NCI-H2196 (cell line): Measurements from ENCODE around the gene NFIX.

Experiments used
- DNase-seq: peaks from one replicate; lab custom pipeline; 2025; ENCODE audit not compliant: unreplicated experiment; lab: John Stamatoyannopoulos, UW

NFIX gene

DNA sequence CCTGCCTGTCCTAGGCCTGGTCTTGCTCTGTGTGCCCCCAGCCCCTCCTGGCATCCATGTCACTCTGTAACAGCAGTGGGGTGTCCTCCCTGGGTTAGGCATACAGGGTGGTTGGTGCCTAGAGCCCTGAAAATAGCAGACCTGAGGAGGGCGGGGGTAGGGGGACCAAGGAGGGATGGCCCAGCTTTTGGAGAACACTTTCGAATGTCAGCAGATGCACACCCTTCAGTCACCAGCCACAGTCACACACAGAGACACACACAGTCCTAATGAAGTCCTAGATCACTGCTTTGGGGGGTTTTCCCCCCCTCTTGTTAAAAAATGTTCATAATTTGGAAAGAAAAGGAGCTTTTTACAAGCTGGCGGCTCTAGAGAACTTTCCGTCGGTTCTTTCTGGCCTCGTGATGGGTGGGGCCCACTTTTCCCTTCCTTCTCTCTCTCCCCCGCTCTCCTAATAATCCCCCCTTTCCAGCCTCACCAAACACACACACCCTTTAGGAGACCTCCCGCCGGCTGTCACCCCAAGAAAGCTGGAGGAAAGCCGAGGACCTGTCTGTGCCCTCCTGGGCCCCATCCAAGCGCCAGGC, 59.4 kb downstream of the NFIX start:
- DNase-seq, result no peak

DNA sequence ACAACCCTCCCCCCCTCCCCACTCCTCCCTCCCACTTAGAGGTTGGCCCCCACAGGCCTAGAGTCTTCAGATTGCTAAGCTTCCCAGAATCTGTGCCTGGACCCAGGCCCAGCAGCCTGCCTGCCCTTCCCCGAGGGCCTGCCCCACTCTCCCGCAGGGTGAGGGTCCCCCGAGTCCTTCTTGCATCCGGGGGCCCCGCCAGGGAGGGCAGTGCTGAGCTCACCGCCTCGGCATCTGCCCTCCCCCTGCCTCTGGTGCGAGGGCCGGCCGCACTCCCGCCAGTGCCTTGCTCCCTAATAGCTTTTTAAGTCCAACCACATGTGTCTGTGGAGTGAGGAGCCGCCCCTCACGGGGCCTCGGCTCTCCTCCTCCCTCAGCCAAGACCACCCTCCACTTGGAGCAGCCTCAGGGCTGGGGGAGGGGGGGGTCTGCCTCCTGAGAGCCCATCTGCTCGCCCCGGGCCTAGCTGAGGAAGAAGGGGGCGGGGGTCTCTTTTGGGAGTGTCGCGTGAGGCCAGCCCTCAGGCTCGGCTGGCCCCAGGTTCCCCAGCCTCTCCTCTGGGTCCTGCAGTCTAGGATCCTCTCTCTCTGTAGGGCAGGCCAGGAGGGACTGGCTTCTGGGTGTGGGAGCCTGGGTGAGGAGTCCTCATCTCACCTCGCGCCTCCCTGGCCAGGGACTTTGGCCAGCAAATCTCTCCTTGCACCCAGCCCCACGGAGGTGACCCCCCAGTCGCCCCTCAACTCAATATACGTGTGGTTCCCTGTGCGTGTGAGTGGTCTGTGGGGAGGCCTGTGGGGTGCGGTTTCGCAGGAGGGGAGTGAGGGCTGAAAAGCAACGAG, 60.2 kb downstream of the NFIX start:
- DNase-seq, result no peak

- no peak for DNase-seq
These were observed 60.9 kb downstream of the NFIX start for GRCh38 chr19:13056052-13056660.

DNA sequence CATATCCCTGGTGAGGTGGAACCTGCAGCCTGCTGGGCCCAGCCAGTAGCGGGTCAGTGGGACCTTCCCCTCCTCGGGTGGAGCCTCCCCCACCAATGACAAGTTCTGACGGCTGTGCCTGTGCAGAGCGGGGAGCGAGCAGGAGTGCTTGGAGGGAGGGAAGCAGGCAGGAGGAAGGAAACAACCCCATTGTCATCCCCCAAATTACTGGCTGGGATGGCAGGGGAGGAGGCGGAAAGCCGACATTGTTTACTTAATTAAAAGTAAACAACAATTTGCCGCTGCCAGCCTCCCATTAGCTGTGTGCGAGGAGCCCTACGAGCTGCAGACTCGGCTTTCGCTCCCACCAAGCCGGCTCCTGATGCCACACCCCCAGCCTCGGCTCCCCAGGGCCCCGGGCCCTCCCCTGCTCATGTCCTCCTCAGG, 61.9 kb downstream of the NFIX start:
- DNase-seq, result no peak

DNA sequence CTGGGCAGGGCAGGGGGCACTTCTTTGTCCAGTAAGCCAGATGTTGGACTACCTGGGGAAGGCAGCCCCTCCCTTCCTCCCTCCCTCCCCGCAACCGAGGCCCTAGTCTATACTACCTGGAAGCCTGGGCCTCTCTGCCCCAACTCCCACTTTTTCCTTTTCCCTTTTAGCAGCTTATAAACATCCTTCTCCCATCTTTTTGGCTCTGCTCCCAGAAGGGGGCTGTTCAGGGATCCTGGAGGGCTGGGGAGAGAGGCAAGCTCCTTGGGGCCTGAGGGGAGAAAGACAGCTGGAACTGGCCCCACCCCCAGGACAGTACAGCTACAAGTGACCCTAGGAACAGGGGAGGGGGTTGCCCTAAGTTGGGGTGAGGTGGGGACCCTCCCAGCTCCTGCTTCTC, 62.5 kb downstream of the NFIX start:
- no peak for DNase-seq

DNA sequence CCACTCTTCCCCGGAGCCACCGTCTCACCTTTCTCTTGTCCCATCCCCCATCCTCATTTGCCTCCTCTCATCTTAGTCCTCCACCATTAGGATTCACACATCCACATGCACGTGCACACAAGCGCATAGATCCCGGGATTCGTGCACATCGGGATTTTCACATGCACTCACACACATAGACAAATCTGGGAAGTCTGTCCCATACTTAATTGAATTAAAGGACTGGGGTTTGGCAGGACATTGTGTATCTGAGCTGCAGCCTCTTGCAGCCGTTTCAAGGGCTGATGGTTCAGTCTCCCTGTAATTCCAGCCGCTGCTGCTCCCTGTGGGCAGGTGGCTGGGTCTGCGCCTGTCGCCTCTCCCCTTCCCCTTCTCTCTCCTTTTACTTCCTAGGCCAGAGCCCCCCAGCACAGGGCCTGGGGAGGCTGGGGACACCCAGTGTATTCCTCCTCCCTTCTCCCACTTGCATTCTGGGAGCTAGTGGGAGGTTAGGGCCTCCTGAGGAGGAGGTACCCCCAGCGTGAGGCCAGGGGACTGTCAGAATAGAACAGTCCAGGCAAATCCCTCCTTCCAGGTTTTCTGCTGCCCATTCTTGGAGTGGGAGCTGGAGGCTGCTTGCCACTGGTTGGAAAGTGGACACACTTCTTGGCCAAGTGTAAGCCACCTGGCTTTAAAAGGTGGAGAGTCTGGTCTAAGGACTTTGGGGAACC, 63.8 kb downstream of the NFIX start:
- DNase-seq, result no peak

GRCh38 chr19:13060233-13060963, 65.1 kb downstream of the NFIX start:
- DNase-seq, result no peak

DNA sequence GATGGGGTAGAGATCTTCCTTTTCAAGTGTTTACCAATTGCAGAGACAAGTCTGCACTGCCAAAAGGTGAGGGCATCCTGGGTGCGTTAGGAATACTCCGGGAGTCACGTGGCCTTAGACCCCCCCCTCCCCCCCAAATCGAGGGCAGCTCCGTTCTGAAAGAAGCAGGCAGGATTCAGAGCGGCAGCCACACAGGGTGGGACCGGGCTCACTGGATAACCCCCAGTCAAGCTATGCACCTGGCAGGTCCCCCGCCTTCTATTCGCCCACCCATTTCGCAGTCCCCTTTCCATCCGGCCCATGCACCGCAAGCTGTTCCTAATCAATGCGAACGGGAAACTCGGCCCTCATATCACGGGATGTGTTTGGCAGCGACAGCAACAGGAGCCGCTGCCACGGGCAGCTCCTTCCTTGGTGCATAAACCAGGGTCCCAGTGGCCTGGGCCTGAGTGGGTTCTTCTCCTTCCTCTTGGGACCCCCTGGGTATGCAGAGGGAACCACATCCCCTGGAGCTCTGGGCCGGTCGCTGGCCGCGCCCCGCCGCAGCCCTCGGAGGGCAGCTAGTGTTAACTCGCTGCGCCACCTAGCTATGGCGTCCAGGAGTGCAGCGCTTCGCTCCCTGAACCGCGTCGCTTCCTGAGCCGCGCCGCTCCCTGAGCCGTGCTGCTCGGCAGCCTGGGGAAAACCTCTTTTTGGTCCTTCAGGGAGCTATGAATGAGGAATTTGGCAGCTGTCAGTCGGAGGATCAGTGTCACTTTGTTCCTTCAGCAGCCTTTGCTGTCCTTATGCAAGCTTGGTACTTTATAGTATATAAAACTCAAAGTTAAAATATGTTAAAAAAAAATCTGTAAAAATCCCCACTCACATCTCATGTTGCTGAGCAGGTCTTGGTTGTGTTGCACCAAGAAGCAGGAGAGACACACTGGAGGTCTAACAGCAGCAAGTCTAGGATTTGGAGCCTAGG, 66.0 kb downstream of the NFIX start:
- DNase-seq, result peak; percentile 90

- DNase-seq, result no peak
These were observed 67.0 kb downstream of the NFIX start for GRCh38 chr19:13062317-13062716.

DNA sequence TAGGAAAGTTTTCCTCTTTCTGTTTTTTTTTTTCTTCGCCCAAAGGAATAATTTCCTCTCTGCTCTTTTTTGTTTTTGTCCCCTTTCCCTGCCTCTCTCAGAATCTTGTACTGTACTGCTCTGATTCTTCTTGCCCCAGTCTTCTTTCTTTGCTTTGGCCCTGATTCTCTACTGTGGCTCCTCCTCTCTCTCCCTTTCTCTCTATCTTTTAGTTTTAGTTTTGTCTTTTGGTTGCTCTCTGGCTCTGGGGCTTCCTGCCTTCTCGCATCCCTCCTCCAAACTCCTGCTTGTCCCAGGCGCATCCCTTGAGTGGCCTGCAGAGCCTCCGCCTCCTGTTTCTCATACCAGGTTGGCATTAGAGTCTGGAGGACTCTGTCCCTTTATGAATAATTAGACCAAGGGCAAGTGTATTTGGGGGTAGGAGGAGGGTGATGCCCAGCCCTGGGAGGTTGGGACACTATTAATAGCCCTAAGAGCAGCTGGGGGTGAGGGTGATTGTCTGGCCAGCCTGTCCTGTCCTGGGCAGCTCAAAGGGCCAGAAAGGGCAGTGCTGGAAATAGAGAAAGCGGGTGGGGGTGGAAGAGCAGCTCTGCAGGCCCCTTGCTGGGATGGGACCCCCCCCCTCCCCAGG, 68.3 kb downstream of the NFIX start:
- no peak for DNase-seq

DNA sequence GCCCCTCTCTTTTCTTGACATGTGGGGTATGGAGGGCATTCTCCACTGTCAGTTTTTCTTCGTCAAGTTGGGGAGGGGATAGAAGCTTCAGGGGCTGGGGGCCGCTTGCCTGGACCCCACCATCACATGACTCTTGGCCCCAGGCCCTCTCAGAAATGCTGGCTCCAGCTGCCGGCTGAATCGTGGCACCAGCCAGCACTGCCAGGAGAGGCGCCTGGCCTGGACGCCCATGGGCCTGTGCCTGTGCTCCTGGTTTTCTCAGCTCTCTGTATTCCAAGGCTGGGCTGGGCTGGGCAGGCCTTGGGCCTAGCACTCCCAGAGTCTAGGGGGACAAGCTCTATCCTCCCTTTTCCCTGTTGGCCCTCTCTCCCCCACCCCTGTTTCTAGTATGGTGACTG, 68.8 kb downstream of the NFIX start:
- no peak for DNase-seq

DNA sequence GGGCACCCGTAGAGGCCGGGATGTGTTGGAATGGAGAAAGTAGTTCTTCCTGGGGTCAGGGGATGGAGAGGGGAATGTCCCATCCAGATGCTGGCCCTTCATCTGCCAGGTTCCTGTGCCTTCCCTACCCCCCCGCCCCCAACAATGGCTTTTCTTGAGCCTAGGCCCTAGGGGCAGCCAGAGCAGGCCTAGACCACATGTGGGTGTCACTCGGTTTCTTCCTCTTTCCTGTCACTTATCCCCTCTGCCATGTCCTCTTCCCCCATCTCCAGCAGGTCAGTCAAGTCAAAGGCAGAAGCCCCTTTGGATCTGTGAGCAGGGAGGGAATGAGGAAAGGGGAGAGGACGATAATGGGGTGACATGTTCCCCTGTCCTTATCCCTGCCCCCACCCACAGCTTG, 71.0 kb downstream of the NFIX start:
- no peak for DNase-seq

DNA sequence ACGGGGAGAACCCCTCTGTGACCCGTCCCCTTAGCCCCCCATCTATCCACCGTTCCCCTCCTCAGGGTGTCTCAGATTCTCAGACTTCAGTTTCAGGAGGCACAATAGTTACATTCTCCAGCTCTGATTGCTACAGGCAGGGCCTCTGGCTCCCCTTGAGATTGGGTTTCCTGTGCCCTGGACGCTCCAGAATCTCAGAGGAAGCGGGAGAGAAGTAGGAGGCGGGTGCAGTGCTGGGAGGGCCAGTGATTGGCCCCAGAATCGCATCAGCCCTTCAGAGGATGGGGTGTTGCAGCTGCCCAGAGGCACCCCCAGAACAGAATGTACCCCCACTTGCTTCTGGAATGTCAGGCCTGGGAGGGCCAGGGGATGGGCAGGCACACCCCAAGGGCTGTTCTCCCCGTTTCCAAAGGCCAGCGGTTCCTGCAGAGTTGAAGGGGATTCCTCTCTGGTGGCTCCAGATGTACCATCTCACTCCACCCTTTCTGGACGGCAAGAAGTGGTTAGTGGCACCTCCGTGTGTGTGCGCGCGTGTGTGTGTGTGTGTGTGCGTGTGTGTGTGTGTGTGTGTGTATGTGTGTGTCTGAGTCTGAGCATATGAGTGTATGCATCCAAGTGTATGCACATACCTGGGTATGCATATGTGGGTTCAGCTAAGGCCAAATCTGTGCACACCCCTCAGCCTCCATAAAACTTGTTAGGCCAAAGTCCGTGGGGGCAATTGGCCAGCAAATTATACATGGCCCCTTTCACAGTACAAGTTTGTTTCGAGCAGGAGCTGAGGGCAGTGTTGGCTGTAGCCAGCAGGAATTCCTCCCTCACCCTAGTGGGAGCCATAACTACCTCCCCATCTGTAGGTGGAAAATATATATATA, 71.9 kb downstream of the NFIX start:
- DNase-seq, result no peak

DNA sequence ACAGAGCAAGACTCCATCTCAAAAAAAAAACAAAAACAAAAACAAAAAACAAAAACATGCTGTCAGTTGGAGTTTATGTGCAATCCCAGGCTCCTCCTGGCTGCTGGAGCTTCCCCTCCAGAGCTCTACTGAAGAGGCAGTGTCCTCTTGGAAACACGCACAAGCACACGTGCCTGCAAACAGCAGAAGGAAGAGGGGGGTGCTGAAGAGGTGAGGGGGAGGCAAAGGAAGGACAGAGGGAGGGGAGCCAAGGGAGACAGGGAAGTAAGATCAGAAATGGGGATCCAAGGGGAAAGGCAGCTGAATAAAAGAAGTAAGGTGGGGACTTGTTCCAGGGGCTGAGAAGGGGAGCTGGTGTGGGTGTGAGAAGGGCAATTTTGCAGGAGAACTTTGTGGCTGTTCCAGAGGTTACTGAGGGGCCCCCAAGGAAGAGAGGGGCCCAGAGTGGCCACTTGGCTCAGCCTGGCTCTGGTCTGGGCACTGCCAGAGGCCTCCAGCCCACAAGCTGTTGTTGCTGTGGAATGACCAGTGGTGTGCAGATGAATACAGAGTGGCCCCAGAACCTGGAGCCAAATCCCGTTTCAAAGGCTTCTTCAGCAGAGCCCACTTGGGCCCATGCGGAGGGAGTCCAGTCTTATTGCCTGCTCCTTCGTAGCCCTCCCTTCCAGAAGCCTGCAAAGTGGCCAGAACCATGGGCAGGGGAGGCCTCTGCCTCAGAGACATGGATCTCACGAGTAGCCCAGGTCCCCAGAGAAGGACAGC, 73.0 kb downstream of the NFIX start:
- DNase-seq, result no peak

DNA sequence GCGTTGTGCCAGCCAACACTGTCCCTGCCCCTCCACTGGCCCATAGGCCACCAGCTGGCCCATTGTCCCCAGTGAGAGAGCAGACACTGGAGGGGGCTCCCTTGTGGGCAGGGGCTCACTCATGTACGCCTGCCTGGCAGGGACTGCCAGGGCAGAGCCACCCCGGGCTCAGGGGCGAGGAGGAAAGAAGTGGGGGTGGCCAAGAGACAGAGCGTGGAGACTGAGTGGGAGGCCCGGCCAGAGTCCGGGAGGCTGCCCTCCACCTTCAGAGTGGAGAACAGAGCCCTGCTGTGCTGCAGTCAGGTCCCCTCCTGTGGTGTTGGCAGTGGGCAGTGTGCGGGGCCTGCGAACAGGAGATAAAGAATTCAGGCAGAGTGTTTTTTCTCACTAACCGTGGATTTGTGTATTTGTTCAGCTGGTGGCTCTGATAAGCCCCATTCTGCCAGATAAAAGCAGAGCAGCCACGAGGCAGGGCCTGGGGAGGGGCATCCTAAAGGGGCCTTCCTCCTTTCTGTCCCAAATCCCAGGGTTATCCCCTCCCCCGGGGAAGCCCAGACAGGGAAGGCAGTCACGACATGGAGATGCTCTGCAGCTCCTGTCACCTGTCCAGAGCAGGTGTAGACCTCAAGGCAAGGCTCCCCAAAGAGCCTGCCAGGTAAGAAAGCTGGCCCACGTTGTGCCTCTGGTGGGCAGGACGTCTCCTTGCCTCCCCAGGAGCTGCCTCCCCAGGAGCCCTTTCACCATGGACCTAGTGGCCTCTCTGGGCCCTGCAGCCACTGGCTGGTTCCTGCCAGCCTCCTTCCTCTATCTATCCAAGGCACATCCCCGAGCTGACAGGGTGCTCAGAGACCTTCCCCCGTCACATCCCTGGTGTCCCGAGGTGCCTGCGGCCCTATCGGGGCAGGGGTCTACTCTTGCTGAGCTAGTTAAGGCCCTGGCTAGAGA, 74.4 kb downstream of the NFIX start:
- DNase-seq, result no peak

- DNase-seq, result no peak
These were observed 75.3 kb downstream of the NFIX start for GRCh38 chr19:13070425-13071140.
